Suprapubic skin (tissue), 4 donors: ENCODE results near the gene VPS35L. TPM values are rescaled to one million over a fixed set of nuclear protein-coding genes. Genes with fewer than 3 reads are reported as not detected.

ENCODE experiments used
- DNase-seq, 2 donors: peaks; one replicate each; pipeline ENCODE4 v3.0.0-alpha.2; 2019; ENCODE audit warnings: low spot score in 2 of 2
- H3K27ac ChIP-seq: fragments of 200-600 bp; sonication (generic); one replicate; pipeline ENCODE4 v1.5.1; 2019
- H3K27me3 ChIP-seq: fragments of 200-600 bp; sonication (generic); one replicate; pipeline ENCODE4 v1.5.1; 2019
- H3K36me3 ChIP-seq: fragments of 200-600 bp; sonication (generic); one replicate; pipeline ENCODE4 v1.5.1; 2019
- H3K4me1 ChIP-seq: fragments of 200-600 bp; sonication (generic); one replicate; pipeline ENCODE4 v1.5.1; 2019
- H3K4me3 ChIP-seq: fragments of 200-600 bp; sonication (generic); one replicate; pipeline ENCODE4 v1.5.1; 2019; ENCODE audit warnings: mild to moderate bottlenecking
- H3K9me3 ChIP-seq: fragments of 200-600 bp; sonication (generic); one replicate; pipeline ENCODE4 v1.5.1; 2019
- EP300 ChIP-seq: sonication (generic); formaldehyde crosslinking; IDR thresholded peaks from one replicate; pipeline ENCODE4 v1.6.1; 2017; ENCODE audit warnings: antibody characterized with exemption
- POLR2A ChIP-seq, 2 donors: fragments of 450-650 bp; IDR thresholded peaks; one replicate each; pipeline ENCODE4 v1.6.1; 2017; ENCODE audit warnings: antibody characterized with exemption in 2 of 2, mild to moderate bottlenecking in 2 of 2, moderate library complexity in 2 of 2
- POLR2AphosphoS5 ChIP-seq, 3 donors: sonication (generic); formaldehyde crosslinking; IDR thresholded peaks; one replicate each; pipeline ENCODE4 v1.6.1; 2017; ENCODE audit warnings: antibody characterized with exemption in 3 of 3
- WGBS: methylation state at CpG from one replicate; pipeline ENCODE4 v1.1.5; 2018; 5-methylcytosine and 5-hydroxymethylcytosine counted together
- total RNA-seq, 4 donors: library from RNA; depleted of rRNA; stranded (reverse); fragments of >200 nt; gene quantifications; one replicate each; pipeline ENCODE4 v1.1.0, GENCODE V29; 2016
- TF ChIP-seq, protein P1 (sequence below), 2 donors: fragments of 200-600 bp in 1 of 2; fragments of 450-650 bp in 1 of 2; sonication (generic) in 1 of 2; IDR thresholded peaks; one replicate each; pipeline ENCODE4 v1.5.1; 2016 to 2019; ENCODE audit warnings: antibody characterized with exemption in 2 of 2, mild to moderate bottlenecking in 1 of 2, moderate library complexity in 1 of 2

Gene VPS35L
- total RNA-seq, 4 donors from 2014 or later: 16.3 to 30.4 (median 20.7) TPM

DNA sequence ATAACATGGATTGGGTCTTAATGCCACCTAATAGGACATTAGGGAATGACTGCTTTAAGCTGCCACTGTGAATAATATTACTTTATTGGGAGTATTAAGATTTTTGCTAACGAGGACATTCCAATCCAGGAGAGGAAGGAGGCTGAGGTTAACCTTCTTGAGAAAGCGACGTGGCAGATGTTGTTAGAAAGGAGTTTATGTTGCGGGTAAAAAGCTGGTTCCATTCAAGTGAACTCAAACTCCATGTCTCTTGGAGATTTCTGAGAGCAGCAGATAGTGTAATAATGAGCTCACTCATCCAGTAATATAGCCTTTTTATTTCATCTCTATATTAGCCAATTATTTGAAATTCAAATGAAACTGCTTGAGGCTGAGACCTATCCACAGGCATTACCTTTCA, 87.0 kb downstream of the VPS35L start:
- TF ChIP-seq POLR2AphosphoS5 (IDR thresholded peaks at IDR 0.05): no peak
- no peak for TF ChIP-seq POLR2A (IDR thresholded peaks at IDR 0.05)
- no peak for TF ChIP-seq EP300
- TF ChIP-seq, protein P1, sequence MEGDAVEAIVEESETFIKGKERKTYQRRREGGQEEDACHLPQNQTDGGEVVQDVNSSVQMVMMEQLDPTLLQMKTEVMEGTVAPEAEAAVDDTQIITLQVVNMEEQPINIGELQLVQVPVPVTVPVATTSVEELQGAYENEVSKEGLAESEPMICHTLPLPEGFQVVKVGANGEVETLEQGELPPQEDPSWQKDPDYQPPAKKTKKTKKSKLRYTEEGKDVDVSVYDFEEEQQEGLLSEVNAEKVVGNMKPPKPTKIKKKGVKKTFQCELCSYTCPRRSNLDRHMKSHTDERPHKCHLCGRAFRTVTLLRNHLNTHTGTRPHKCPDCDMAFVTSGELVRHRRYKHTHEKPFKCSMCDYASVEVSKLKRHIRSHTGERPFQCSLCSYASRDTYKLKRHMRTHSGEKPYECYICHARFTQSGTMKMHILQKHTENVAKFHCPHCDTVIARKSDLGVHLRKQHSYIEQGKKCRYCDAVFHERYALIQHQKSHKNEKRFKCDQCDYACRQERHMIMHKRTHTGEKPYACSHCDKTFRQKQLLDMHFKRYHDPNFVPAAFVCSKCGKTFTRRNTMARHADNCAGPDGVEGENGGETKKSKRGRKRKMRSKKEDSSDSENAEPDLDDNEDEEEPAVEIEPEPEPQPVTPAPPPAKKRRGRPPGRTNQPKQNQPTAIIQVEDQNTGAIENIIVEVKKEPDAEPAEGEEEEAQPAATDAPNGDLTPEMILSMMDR (IDR thresholded peaks at IDR 0.05): no peak
- Histone ChIP-seq H3K27me3 (no peaks in the 10 kb centered on the region), H3K9me3 (no peaks in the 10 kb centered on the region), H3K27ac (no peak overlapping the region), H3K4me3 (no peak overlapping the region), H3K36me3 (peaks cover 36% of the 10 kb centered on the region), H3K4me1 (no peaks in the 10 kb centered on the region)
- WGBS: 92% methylated on average over 4 of the region's 4 CpGs
- no peak for DNase-seq

DNA sequence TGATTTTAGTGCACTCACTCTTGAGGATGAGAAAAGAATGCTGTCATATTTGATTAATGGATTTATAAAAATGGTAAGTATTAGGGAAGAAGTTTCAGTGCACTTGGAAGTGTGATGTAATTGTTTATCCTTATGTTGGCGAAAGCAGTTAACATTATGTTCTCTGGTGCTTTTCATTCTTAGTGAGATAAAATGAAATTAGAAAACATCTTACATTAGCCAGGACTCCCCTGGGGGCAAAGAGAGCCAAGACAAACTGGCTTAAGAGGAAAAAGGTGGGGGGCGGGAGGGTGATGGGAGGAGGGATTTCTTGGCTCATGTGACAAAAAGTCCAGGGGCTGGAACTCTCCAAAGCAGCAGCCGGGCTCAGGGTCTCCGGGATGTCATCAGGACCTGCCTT, 89.4 kb downstream of the VPS35L start:
- H3K27ac ChIP-seq: no peak overlapping the region
- peaks cover 28% of the 10 kb centered on the region for H3K36me3 ChIP-seq
- no peaks in the 10 kb centered on the region for H3K4me1 ChIP-seq

DNA sequence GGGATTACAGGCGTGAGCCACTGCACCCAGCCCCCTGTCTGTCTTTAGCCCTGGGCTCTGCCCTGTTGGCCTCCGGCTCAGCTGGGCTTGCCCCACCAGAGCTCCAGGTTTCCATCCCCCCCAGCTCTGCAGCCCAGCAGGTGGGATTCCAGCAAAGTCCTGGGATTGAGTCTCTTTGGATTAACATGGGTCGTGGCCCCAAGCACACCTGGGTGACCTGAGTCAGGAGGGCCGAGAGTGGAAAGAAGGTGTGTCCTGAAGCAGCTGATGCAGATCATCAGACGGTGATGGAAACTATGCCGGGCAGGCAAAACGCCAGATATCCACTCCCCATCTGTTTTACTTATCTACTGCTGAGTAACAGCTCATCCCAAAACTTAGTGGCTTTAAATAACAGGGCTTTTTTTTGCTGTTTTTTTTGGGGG, 90.1 kb downstream of the VPS35L start:
- Histone ChIP-seq H3K36me3 (peaks cover 26% of the 10 kb centered on the region), H3K4me1 (no peaks in the 10 kb centered on the region), H3K27me3 (no peaks in the 10 kb centered on the region), H3K27ac (no peak overlapping the region), H3K4me3 (no peak overlapping the region), H3K9me3 (no peaks in the 10 kb centered on the region)
- no peak for TF ChIP-seq POLR2AphosphoS5 (IDR thresholded peaks at IDR 0.05)
- no peak for TF ChIP-seq EP300
- TF ChIP-seq, protein P1 (IDR thresholded peaks at IDR 0.05): no peak
- no peak for TF ChIP-seq POLR2A (IDR thresholded peaks at IDR 0.05)
- peak in 1 of 2 donors; percentile 62 for DNase-seq
- WGBS: 76% methylated on average over 7 of the region's 7 CpGs

More for the DNA sequence above, 89.4 kb downstream of the VPS35L start:
- DNase-seq: no peak
- TF ChIP-seq POLR2A (IDR thresholded peaks at IDR 0.05) (no peak), EP300 (no peak), POLR2AphosphoS5 (IDR thresholded peaks at IDR 0.05) (no peak)
- TF ChIP-seq, protein P1 (IDR thresholded peaks at IDR 0.05): no peak
- Histone ChIP-seq H3K27me3 (no peaks in the 10 kb centered on the region), H3K4me3 (no peak overlapping the region), H3K9me3 (no peaks in the 10 kb centered on the region)
- WGBS: 73% methylated on average over 4 of the region's 4 CpGs

DNA sequence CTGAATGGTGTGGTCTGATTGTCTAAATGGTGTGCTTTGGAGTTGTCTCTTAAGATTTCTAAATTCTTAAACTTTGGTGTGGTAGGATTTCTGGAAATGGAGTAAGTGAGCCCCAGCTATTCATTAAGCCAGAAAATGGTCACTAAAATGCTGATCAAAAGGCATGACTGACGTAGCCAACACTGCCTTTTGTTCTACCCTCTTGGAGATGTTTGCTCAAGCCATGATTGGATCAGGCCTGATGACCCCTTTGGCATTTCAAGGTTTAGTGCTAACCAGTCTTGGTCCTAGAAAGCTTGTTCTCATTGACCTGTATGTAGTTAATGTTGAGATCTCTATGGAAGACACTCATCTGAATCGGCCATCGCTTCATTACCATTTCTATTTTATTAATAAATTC, 94.5 kb downstream of the VPS35L start:
- no peaks in the 10 kb centered on the region for H3K27me3 ChIP-seq
- no peaks in the 10 kb centered on the region for H3K9me3 ChIP-seq
- TF ChIP-seq EP300: no peak
- TF ChIP-seq, protein P1 (IDR thresholded peaks at IDR 0.05): no peak
- peaks cover 55% of the 10 kb centered on the region for H3K36me3 ChIP-seq
- no peaks in the 10 kb centered on the region for H3K4me1 ChIP-seq
- WGBS: 99% methylated on average over 3 of the region's 3 CpGs
- no peak overlapping the region for H3K4me3 ChIP-seq
- no peak overlapping the region for H3K27ac ChIP-seq
- no peak for DNase-seq

DNA sequence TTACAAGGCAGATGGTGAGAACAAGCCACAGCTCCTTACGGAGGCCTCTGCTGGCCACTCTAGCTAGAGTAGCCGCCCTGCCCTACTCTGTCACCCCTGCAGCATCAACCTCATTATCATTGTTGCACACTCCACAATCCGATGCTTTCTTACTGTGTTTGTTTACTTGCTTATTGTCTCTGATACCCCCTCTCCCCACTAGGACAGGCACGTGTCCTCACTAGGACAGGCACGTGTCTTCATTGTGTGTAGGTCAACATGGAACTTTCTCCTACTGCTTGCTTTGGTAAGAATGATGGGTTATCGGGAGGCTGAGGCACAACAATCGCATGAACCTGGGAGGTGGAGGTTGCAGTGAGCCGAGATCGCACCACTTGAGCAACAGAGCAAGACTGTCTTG, 98.6 kb downstream of the VPS35L start:
- Histone ChIP-seq H3K9me3 (no peaks in the 10 kb centered on the region), H3K4me3 (no peak overlapping the region), H3K27me3 (no peaks in the 10 kb centered on the region), H3K4me1 (no peaks in the 10 kb centered on the region), H3K36me3 (peaks cover 59% of the 10 kb centered on the region), H3K27ac (no peak overlapping the region)
- TF ChIP-seq POLR2A (IDR thresholded peaks at IDR 0.05) (no peak), POLR2AphosphoS5 (IDR thresholded peaks at IDR 0.05) (no peak), EP300 (no peak)
- TF ChIP-seq, protein P1 (IDR thresholded peaks at IDR 0.05): no peak
- DNase-seq: no peak
- WGBS: 93% methylated on average over 9 of the region's 9 CpGs
